H1 (cell line): ENCODE measurements around the gene CCT6B. TPM values are rescaled to one million over a fixed set of nuclear protein-coding genes. Genes with fewer than 3 reads are reported as not detected.
A peak's percentile ranks its signal among the peaks of the same experiment; 100 is the strongest.

Source experiments
- CTCF ChIA-PET: fragments of 300-600 bp; sonication (Branson Sonifier 250); formaldehyde crosslinking; loops from one replicate; lab custom pipeline; 2021; ENCODE audit not compliant: partially characterized antibody; lab: Charles Lee
- POLR2A ChIA-PET: fragments of 300-600 bp; sonication (Branson Sonifier 250); formaldehyde crosslinking; loops from one replicate; lab custom pipeline; 2021; ENCODE audit warnings: inconsistent platforms; ENCODE audit not compliant: partially characterized antibody; lab: Charles Lee
- DNase-seq, 2 experiments: peaks; one replicate each; pipeline versions ENCODE4 v3.0.0 to v3.0.0-alpha.2; 2010 to 2022; ENCODE audit warnings: low spot score in 2 of 2, low read depth in 1 of 2, mixed read lengths in 1 of 2
- FAIRE-seq: peaks from 2 replicates; lab custom pipeline; 2011; peaks lifted over from hg19 to GRCh38; lab: Jason Lieb, UNC
- H2AFZ ChIP-seq: 2 replicates; pipeline ENCODE4 v1.8.1; 2012; ENCODE audit warnings: low read length, inconsistent platforms
- H2AK5ac ChIP-seq: 2 replicates; pipeline ENCODE4 v1.6.1; 2013; ENCODE audit warnings: low read depth, low read length
- H2BK120ac ChIP-seq: replicated peaks from 2 replicates; pipeline ENCODE3; 2013; ENCODE audit warnings: low read depth, low read length, inconsistent platforms
- H2BK12ac ChIP-seq: 2 replicates; pipeline ENCODE4 v1.6.1; 2013; ENCODE audit warnings: low read depth, low read length
- H2BK15ac ChIP-seq: 2 replicates; pipeline ENCODE4 v1.6.1; 2013; ENCODE audit warnings: low read length
- H2BK20ac ChIP-seq: 2 replicates; pipeline ENCODE4 v1.6.1; 2013; ENCODE audit warnings: low read length
- H2BK5ac ChIP-seq: 2 replicates; pipeline ENCODE4 v1.6.1; 2013; ENCODE audit warnings: low read depth, low read length
- H3K14ac ChIP-seq: 2 replicates; pipeline ENCODE4 v1.6.1; 2013; ENCODE audit warnings: inconsistent platforms; ENCODE audit not compliant: insufficient read length
- H3K18ac ChIP-seq: 2 replicates; pipeline ENCODE4 v1.6.1; 2013; ENCODE audit warnings: low read length; ENCODE audit errors: extremely low read depth
- H3K23ac ChIP-seq: 2 replicates; pipeline ENCODE4 v1.6.1; 2013; ENCODE audit warnings: inconsistent platforms; ENCODE audit not compliant: insufficient read length
- H3K23me2 ChIP-seq: 2 replicates; pipeline ENCODE4 v1.6.1; 2013; ENCODE audit warnings: low read depth, low read length
- H3K27ac ChIP-seq: 2 replicates; pipeline ENCODE4 v1.6.1; 2011; ENCODE audit warnings: low read depth, low read length, inconsistent platforms
- H3K27me3 ChIP-seq, 4 experiments: replicated peaks in 1 of 4; 1 replicate in 1 of 4; 2 replicates in 3 of 4; pipeline versions ENCODE4 v1.6.1 to v1.8.1; 2011 to 2013; ENCODE audit warnings: low read length in 3 of 4, mild to moderate bottlenecking in 3 of 4, inconsistent platforms in 2 of 4, mixed read lengths in 2 of 4, moderate library complexity in 1 of 4; ENCODE audit not compliant: control insufficient read depth in 3 of 4, insufficient read depth in 3 of 4; ENCODE audit errors: extremely low read depth in 1 of 4
- H3K36me3 ChIP-seq, 4 experiments: 2 replicates each; pipeline versions ENCODE4 v1.6.1 to v1.8.1; 2011 to 2013; ENCODE audit warnings: mild to moderate bottlenecking in 4 of 4, low read length in 3 of 4, moderate library complexity in 2 of 4, control low read depth in 1 of 4, inconsistent platforms in 1 of 4; ENCODE audit not compliant: insufficient read depth in 4 of 4, control insufficient read depth in 2 of 4
- H3K4ac ChIP-seq: replicated peaks from 2 replicates; pipeline ENCODE3; 2013; ENCODE audit warnings: low read length, low read depth, mixed read lengths, inconsistent platforms; ENCODE audit not compliant: insufficient read length
- H3K4me1 ChIP-seq, 4 experiments: replicated peaks in 1 of 4; 1 replicate in 1 of 4; 2 replicates in 3 of 4; pipeline versions ENCODE4 v1.6.1 to v1.8.1; 2011 to 2013; ENCODE audit warnings: low read length in 3 of 4, inconsistent platforms in 2 of 4, mixed read lengths in 1 of 4; ENCODE audit not compliant: insufficient read depth in 4 of 4, control insufficient read depth in 3 of 4
- H3K4me2 ChIP-seq, 2 experiments: 2 replicates each; pipeline versions ENCODE4 v1.6.1 to v1.8.1; 2011 to 2013; ENCODE audit warnings: low read depth in 2 of 2, low read length in 2 of 2, control low read depth in 1 of 2, inconsistent platforms in 1 of 2, mild to moderate bottlenecking in 1 of 2; ENCODE audit not compliant: insufficient read depth in 1 of 2
- H3K4me3 ChIP-seq, 4 experiments: fragments of 200-600, 300-600 bp in 1 of 4; sonication (generic), shearing (Covaris generic), sonication (Bioruptor Twin) in 1 of 4; 2 replicates each; pipeline versions ENCODE4 v1.5.1 to v1.8.1; 2011 to 2016; ENCODE audit warnings: low read length in 4 of 4, low read depth in 3 of 4, control low read depth in 2 of 4, inconsistent platforms in 2 of 4, mild to moderate bottlenecking in 2 of 4, mixed read lengths in 1 of 4, moderate library complexity in 1 of 4; ENCODE audit not compliant: insufficient read depth in 2 of 4; ENCODE audit errors: extremely low read depth in 1 of 4
- H3K56ac ChIP-seq: replicated peaks from 2 replicates; pipeline ENCODE3; 2013; ENCODE audit warnings: low read depth, mild to moderate bottlenecking, mixed read lengths, low read length, inconsistent platforms; ENCODE audit not compliant: insufficient read length
- H3K79me1 ChIP-seq: 2 replicates; pipeline ENCODE4 v1.6.1; 2013; ENCODE audit warnings: low read depth, low read length, control low read depth
- H3K79me2 ChIP-seq, 2 experiments: 2 replicates each; pipeline versions ENCODE4 v1.6.1 to v1.8.1; 2012 to 2013; ENCODE audit warnings: low read length in 2 of 2, mild to moderate bottlenecking in 2 of 2, inconsistent platforms in 1 of 2; ENCODE audit not compliant: insufficient read depth in 2 of 2, control insufficient read depth in 1 of 2
- H3K9ac ChIP-seq, 4 experiments: replicated peaks in 1 of 4; 1 replicate in 1 of 4; 2 replicates in 3 of 4; pipeline versions ENCODE4 v1.6.1 to v1.8.1; 2011 to 2013; ENCODE audit warnings: low read depth in 3 of 4, low read length in 3 of 4, control low read depth in 2 of 4, mild to moderate bottlenecking in 2 of 4, moderate library complexity in 2 of 4, inconsistent platforms in 1 of 4; ENCODE audit errors: extremely low read depth in 1 of 4
- H3K9me3 ChIP-seq, 2 experiments: 2 replicates each; pipeline versions ENCODE4 v1.6.1 to v1.8.1; 2012 to 2013; ENCODE audit warnings: mild to moderate bottlenecking in 2 of 2, moderate library complexity in 2 of 2, control low read depth in 1 of 2, inconsistent platforms in 1 of 2, low read depth in 1 of 2, low read length in 1 of 2, mixed read lengths in 1 of 2; ENCODE audit not compliant: insufficient read depth in 2 of 2
- H4K20me1 ChIP-seq, 2 experiments: replicated peaks in 1 of 2; 2 replicates each; pipeline versions ENCODE3 to v1.8.1; 2011 to 2013; ENCODE audit warnings: inconsistent platforms in 2 of 2, low read length in 2 of 2, mild to moderate bottlenecking in 1 of 2; ENCODE audit not compliant: insufficient read depth in 2 of 2, control insufficient read depth in 1 of 2
- H4K5ac ChIP-seq: 2 replicates; pipeline ENCODE4 v1.6.1; 2013; ENCODE audit warnings: low read length, low read depth, mixed read lengths, inconsistent platforms; ENCODE audit not compliant: insufficient read length
- H4K8ac ChIP-seq: 2 replicates; pipeline ENCODE4 v1.8.0; 2013; ENCODE audit warnings: mild to moderate bottlenecking, moderate library complexity, low read length, inconsistent platforms; ENCODE audit not compliant: insufficient read depth; ENCODE audit errors: extremely low read depth
- H4K91ac ChIP-seq: replicated peaks from 2 replicates; pipeline ENCODE3; 2013; ENCODE audit warnings: low read length, mixed read lengths, inconsistent platforms; ENCODE audit not compliant: insufficient read length
- CBX5 ChIP-seq: fragments of 300-800, 300-1000 bp; sonication (generic); IDR thresholded peaks from 2 replicates; pipeline ENCODE4 v1.7.1; 2016; ENCODE audit warnings: antibody characterized with exemption, low read length, low read depth
- CEBPB ChIP-seq: IDR thresholded peaks from 2 replicates; pipeline ENCODE4 v1.6.1; 2012; ENCODE audit warnings: low read depth, low read length
- EP300 ChIP-seq, 2 experiments: IDR thresholded peaks; 1 replicate in 1 of 2; 2 replicates in 1 of 2; pipeline ENCODE4 v1.6.1; 2011 to 2012; ENCODE audit warnings: low read depth in 2 of 2, low read length in 2 of 2, mild to moderate bottlenecking in 2 of 2, borderline replicate concordance in 1 of 2, inconsistent platforms in 1 of 2, moderate library complexity in 1 of 2
- FOSL1 ChIP-seq: IDR thresholded peaks from 2 replicates; pipeline ENCODE4 v1.6.1; 2011; ENCODE audit warnings: mild to moderate bottlenecking, low read depth, low read length, moderate library complexity; ENCODE audit not compliant: insufficient read depth
- HDAC2 ChIP-seq, 2 experiments: fragments of 300-600 bp in 1 of 2; sonication (generic) in 1 of 2; IDR thresholded peaks; 2 replicates each; pipeline ENCODE4 v1.6.1; 2011 to 2012; ENCODE audit warnings: low read depth in 2 of 2, low read length in 2 of 2, mild to moderate bottlenecking in 2 of 2, moderate library complexity in 2 of 2, borderline replicate concordance in 1 of 2, inconsistent platforms in 1 of 2
- JUND ChIP-seq: IDR thresholded peaks from 2 replicates; pipeline ENCODE4 v1.6.1; 2011; ENCODE audit warnings: mild to moderate bottlenecking, improper control_type of control experiment, low read length
- PHF8 ChIP-seq: fragments of 200-600 bp; sonication (generic); conservative IDR thresholded peaks from 2 replicates; pipeline ENCODE4 v1.7.1; 2012; ENCODE audit warnings: low read depth, mild to moderate bottlenecking, inconsistent platforms, low read length, moderate library complexity
- SIN3A ChIP-seq, 2 experiments: IDR thresholded peaks in 1 of 2; conservative IDR thresholded peaks in 1 of 2; 2 replicates each; pipeline ENCODE4 v1.6.1; 2011 to 2012; ENCODE audit warnings: low read length in 2 of 2, improper control_type of control experiment in 1 of 2, low read depth in 1 of 2, mild to moderate bottlenecking in 1 of 2
- TCF12 ChIP-seq: IDR thresholded peaks from 2 replicates; pipeline ENCODE4 v1.6.1; 2011; ENCODE audit warnings: low read depth, mild to moderate bottlenecking, low read length
- YY1 ChIP-seq: IDR thresholded peaks from 2 replicates; pipeline ENCODE4 v1.6.1; 2011; ENCODE audit warnings: low read depth, mild to moderate bottlenecking, low read length
- WGBS, 2 experiments: shearing (Covaris generic) in 1 of 2; methylation state at CpG; one replicate each; pipeline versions ENCODE4 v1.1.6 to v1.1.7; 2013 to 2015; ENCODE audit warnings: low lambda C conversion rate in 2 of 2, mixed read lengths in 2 of 2, inconsistent platforms in 1 of 2, low coverage in 1 of 2, missing lambda C conversion rate in 1 of 2; ENCODE audit not compliant: insufficient replicate concordance in 2 of 2, insufficient coverage in 1 of 2, insufficient read length in 1 of 2; ENCODE audit errors: extremely low coverage in 1 of 2, missing lambda C conversion rate in 1 of 2; 5-methylcytosine and 5-hydroxymethylcytosine counted together
- polyA plus RNA-seq, 7 experiments: library from polyadenylated mRNA; depleted of rRNA in 3 of 7; stranded (reverse) in 5 of 7; unstranded in 2 of 7; fragments of >200 nt in 5 of 7; fragments of 200-250 nt in 2 of 7; gene quantifications; 1 replicate in 5 of 7; 2 replicates in 1 of 7; 4 replicates in 1 of 7; pipeline versions ENCODE4 v1.2.1 to v1.2.3, GENCODE V29; 2011 to 2013; ENCODE audit warnings: missing spikeins in 2 of 7, mixed read lengths in 2 of 7
- total RNA-seq: library from RNA; stranded (reverse); fragmentation: NEBNext Ultra II Directional; extraction: Animal tissue kit (Norgen Biotek cat#: 25700); gene quantifications from 2 replicates; pipeline ENCODE4 v1.2.1, GENCODE V29; 2021
- TF ChIP-seq, protein P1 (sequence below): IDR thresholded peaks from 2 replicates; pipeline ENCODE4 v1.6.1; 2011; ENCODE audit warnings: low read depth, mild to moderate bottlenecking, low read length; ENCODE audit not compliant: insufficient read depth

The CCT6B gene
- total and polyA plus RNA-seq, 2 of the 8 experiments (the other 6 are each of a cell fraction or from before 2014, with no cell fraction given) = 0.67 to 1.3 TPM

GRCh38 chr17:34981538-34982241, 20.4 kb upstream of the CCT6B start:
- H2BK15ac ChIP-seq = no peak overlapping the region
- H3K56ac ChIP-seq = no peak overlapping the region
- H3K27ac ChIP-seq = no peak overlapping the region
- H4K8ac ChIP-seq = no peak overlapping the region
- H4K91ac ChIP-seq = no peak overlapping the region
- no peak overlapping the region for H2BK5ac ChIP-seq
- no peak overlapping the region for H3K18ac ChIP-seq
- H3K79me1 ChIP-seq = peaks cover 5% of the 10 kb centered on the region; the same call in 1 of the 2 replicates
- H3K14ac ChIP-seq = no peak overlapping the region
- no peak overlapping the region for H2AK5ac ChIP-seq
- no peak overlapping the region for H3K4ac ChIP-seq
- DNase-seq = no peak
- peaks cover 1 to 2% of the 10 kb centered on the region in 2 experiments for H4K20me1 ChIP-seq
- peaks cover 0 to 6% (median 4%) of the 10 kb centered on the region in 4 experiments; a peak in 4 of 7 replicates for H3K4me1 ChIP-seq
- H3K9ac ChIP-seq = peak overlapping the region; percentile 57 to 98 (median 94)
- no peak overlapping the region for H2AFZ ChIP-seq
- peaks cover 3 to 51% of the 10 kb centered on the region in 2 experiments for H3K79me2 ChIP-seq
- no peaks in the 10 kb centered on the region for H3K27me3 ChIP-seq
- TF ChIP-seq EP300 (IDR thresholded peaks at IDR 0.05; ENCODE audit: borderline replicate concordance in 1 of 2, low read depth in 2 of 2, low read length in 2 of 2) (no peak), FOSL1 (no peak), TCF12 (no peak), PHF8 (no peak), CEBPB (no peak), SIN3A (conservative IDR thresholded peaks at IDR 0.05 in 1 of 2, IDR thresholded peaks at IDR 0.05 in 1 of 2; ENCODE audit: low read depth in 1 of 2, low read length in 2 of 2) (no peak), YY1 (no peak), JUND (no peak), CBX5 (no peak), HDAC2 (IDR thresholded peaks at IDR 0.05; ENCODE audit: borderline replicate concordance in 1 of 2, low read depth in 2 of 2, low read length in 2 of 2) (no peak)
- TF ChIP-seq, protein P1, sequence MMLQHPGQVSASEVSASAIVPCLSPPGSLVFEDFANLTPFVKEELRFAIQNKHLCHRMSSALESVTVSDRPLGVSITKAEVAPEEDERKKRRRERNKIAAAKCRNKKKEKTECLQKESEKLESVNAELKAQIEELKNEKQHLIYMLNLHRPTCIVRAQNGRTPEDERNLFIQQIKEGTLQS = no peak
- H3K23ac ChIP-seq = no peak overlapping the region
- no peak for FAIRE-seq
- H3K23me2 ChIP-seq = no peaks in the 10 kb centered on the region; the same call in 1 of the 2 replicates
- no peak overlapping the region for H2BK20ac ChIP-seq
- no peak overlapping the region for H4K5ac ChIP-seq
- WGBS, 2 experiments = 76% methylated on average over 8 of the region's 8 CpGs; no CpG with 5 or more reads in 1 of the 2 experiments
- no peaks in the 10 kb centered on the region for H3K9me3 ChIP-seq
- ChIA-PET CTCF (interaction anchor here (0.6 to 1.6 kb wide), 5 partner anchors 9 to 452 kb away, joined by 3 to 8 read pairs (median 3); partner anchors contain the start of gene RAD51D), POLR2A (interaction anchor here (0.6 to 4.9 kb wide), 24 partner anchors 10 to 160 kb away, joined by 3 to 44 read pairs (median 6); partner anchors contain the start of genes CCT6B, FNDC8, RAD51D and RFFL)
- H3K4me2 ChIP-seq = peak overlapping the region; percentile 67 to 90
- H3K36me3 ChIP-seq = peaks cover 0 to 31% (median 11%) of the 10 kb centered on the region in 4 experiments; a peak in 6 of 8 replicates
- no peak overlapping the region for H2BK12ac ChIP-seq
- H3K4me3 ChIP-seq = peak overlapping the region; percentile 72 to 98 (median 76)
- H2BK120ac ChIP-seq = no peak overlapping the region
